ENCODE data around the gene CLDND2.

CLDND2 gene

GRCh38 chr19:51331193-51331592, 37.6 kb downstream of the CLDND2 start:
- no peak for DNase-seq (ENCODE audit: low spot score)

- no peak for DNase-seq (ENCODE audit: low spot score)
Observed at GRCh38 chr19:51330366-51330765, 38.4 kb downstream of the CLDND2 start.

- no peak for DNase-seq (ENCODE audit: low spot score)
Observed at GRCh38 chr19:51329411-51329810, 39.4 kb downstream of the CLDND2 start.

GRCh38 chr19:51327066-51328001, 41.5 kb downstream of the CLDND2 start:
- DNase-seq (ENCODE audit: low spot score): peak; percentile 80

- peak; percentile 7 for DNase-seq (ENCODE audit: low spot score)
Observed at GRCh38 chr19:51326216-51327065, 42.4 kb downstream of the CLDND2 start.

GRCh38 chr19:51325161-51325976, 43.4 kb downstream of the CLDND2 start:
- DNase-seq (ENCODE audit: low spot score): peak; percentile 25

- peak; percentile 14 for DNase-seq (ENCODE audit: low spot score)
Observed at GRCh38 chr19:51324167-51324481, 44.7 kb downstream of the CLDND2 start.

- peak; percentile 19 for DNase-seq (ENCODE audit: low spot score)
Observed at GRCh38 chr19:51323481-51324166, 45.2 kb downstream of the CLDND2 start.

- DNase-seq (ENCODE audit: low spot score): no peak
Observed at GRCh38 chr19:51321799-51322198, 47.0 kb downstream of the CLDND2 start.

- no peak for DNase-seq (ENCODE audit: low spot score)
Observed at GRCh38 chr19:51320280-51320657, 48.5 kb downstream of the CLDND2 start.

- DNase-seq (ENCODE audit: low spot score): no peak
Observed at GRCh38 chr19:51319649-51320279, 49.0 kb downstream of the CLDND2 start.

- no peak for DNase-seq (ENCODE audit: low spot score)
Observed at GRCh38 chr19:51318687-51319648, 49.8 kb downstream of the CLDND2 start.

GRCh38 chr19:51317968-51318367, 50.8 kb downstream of the CLDND2 start:
- no peak for DNase-seq (ENCODE audit: low spot score)

- DNase-seq (ENCODE audit: low spot score): no peak
Observed at GRCh38 chr19:51317376-51317775, 51.4 kb downstream of the CLDND2 start.
